22Rv1 (cell line): ENCODE results near the gene RPAIN.
A peak's percentile ranks its signal among the peaks of the same experiment; 100 is the strongest.

ENCODE experiments used
- H3K27ac ChIP-seq: fragments of 450-650 bp; 2 replicates; pipeline ENCODE4 v1.5.1; 2017
- CTCF ChIP-seq: fragments of 450-650 bp; IDR thresholded peaks from 2 replicates; pipeline ENCODE4 v1.5.1; 2017; ENCODE audit warnings: mild to moderate bottlenecking
- ZFX ChIP-seq: fragments of 450-650 bp; IDR thresholded peaks from 2 replicates; pipeline ENCODE4 v1.6.1; 2017; ENCODE audit warnings: antibody characterized with exemption, borderline replicate concordance

The RPAIN gene

GRCh38 chr17:5381542-5381941 lies 38.4 kb upstream of the RPAIN start:
- TF ChIP-seq ZFX: no peak
- no peak for TF ChIP-seq CTCF
- peak overlapping the region; percentile 32 for H3K27ac ChIP-seq

DNA sequence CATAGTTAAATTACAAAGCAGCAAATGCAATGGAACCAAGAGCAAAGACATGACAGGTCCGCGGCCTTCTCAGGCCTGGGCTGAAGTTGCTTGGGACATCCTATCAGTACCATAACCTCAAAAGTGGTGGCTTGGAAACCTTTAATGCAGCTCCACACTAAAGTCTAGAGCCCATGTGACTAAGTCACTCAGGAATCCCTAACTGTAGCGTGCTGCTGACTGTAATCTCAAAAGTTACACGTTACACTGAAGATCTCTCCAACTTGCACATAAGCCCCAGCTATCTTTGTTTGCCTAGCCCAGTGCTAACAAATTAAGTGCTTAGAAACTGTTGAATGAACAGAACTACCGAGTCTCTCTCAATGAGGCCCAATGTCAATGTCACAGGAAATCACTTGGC lies 28.3 kb upstream of the RPAIN start:
- no peak overlapping the region for H3K27ac ChIP-seq
- no peak for TF ChIP-seq ZFX
- no peak for TF ChIP-seq CTCF

DNA sequence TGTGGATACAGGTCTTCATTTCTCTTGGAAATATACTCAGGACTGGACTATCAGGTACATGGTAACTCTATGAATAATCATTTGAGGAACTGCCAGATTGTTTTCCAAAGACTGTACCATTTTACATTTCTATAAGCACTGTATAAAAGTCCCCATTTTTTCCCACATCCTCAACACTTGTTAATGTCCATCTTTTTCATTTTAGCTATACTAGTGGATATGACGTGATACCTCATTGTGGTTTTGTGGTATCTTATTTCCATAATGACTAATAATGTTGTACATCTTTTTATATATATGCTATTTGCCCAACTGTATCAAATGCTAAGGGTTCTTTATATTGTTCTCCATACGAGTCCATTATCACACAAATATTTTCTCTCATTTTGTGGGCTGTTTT lies 23.4 kb upstream of the RPAIN start:
- no peak overlapping the region for H3K27ac ChIP-seq
- TF ChIP-seq CTCF (no peak), ZFX (no peak)

GRCh38 chr17:5399767-5400166 lies 20.2 kb upstream of the RPAIN start:
- H3K27ac ChIP-seq: no peak overlapping the region
- TF ChIP-seq ZFX (no peak), CTCF (no peak)

- no peak for TF ChIP-seq ZFX
- no peak for TF ChIP-seq CTCF
- H3K27ac ChIP-seq: no peak overlapping the region
Measured at GRCh38 chr17:5405400-5405799, 14.6 kb upstream of the RPAIN start.

DNA sequence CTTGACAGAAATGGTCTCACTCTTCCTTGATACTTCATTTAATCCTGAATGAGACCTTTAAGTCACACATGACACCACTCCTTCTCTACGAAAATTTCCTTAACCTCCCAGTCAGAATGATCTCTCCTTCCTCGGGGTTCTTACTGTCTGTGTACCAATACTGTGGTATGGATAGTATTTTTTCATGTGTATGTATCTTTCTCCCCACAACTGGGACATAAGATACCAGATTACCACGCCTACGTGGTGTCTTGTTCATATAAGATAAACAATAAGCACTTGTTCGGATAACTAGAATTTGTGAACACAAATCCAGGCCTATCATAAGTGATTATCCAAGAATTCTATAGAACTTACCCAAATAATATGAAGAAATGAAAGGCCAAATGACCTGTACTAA lies 11.8 kb upstream of the RPAIN start:
- no peak for TF ChIP-seq ZFX
- no peak for TF ChIP-seq CTCF
- H3K27ac ChIP-seq: no peak overlapping the region

DNA sequence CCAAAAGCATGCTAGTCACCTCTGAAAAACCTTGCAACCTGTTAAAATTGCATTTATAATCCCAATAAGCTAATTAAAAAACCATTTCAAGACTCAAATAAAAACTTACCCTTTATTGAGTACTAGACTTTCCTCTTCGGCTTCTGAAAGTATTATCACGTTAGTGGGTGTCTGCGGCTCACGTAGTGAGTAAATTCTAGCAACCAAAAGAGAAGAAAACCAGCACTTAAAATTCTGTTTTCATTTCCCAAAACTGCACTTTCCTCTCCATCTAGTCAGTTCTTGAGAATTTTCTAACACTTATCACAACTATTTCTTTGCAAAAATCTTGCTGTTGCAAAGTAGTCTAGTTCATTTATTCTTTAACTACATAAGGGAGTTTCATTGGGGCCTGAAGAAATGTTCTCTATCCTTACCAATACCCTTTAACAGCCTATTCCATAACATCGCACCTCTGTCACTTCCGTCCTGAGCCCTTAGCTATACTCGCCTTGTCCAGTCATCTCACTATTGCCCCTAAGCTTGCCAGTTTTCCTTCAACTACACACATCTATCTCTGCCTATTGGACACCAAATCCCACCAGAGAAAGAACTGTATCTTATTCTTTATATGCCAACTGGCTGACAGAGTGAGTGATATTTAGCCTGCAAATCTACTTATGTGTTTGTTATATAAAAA lies 9.2 kb upstream of the RPAIN start:
- TF ChIP-seq CTCF (no peak), ZFX (no peak)
- H3K27ac ChIP-seq: no peak overlapping the region
